Stimulated activated CD4-positive, alpha-beta T cell treated with anti-CD3 and anti-CD28 coated beads, Interleukin-1b, Interleukin-23, amount 100 ng/mL, for 48 hours (primary cell): ENCODE data around the gene IGLL1.
"Not testable (repeated sequence)": the region's sequence is repeated elsewhere in the genome, so short reads cannot be mapped to it uniquely, and the experiment has no call there.

Experiments
- DNase-seq: peaks from one replicate; pipeline ENCODE4 v3.0.0-alpha.2; 2020

IGLL1 gene

DNA sequence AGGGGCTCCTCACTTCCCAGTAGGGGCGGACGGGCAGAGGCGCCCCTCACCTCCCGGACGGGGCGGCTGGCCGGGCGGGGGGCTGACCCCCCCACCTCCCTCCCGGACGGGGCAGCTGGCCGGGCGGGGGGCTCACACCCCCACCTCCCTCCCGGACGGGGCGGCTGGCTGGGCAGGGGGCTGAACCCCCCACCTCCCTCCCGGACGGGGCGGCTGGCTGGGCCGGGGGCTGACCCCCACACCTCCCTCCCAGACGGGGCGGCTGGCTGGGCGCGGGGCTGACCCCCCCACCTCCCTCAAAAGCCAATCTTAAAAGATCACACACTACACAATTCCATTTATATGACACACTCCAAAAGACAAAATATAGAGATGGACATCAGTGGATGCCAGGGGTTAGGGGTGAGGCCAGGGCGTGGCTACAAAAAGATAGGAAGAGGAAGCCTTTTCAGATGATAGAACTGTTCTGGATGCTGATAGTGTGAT is 19.0 kb downstream of the IGLL1 start:
- DNase-seq, result not testable (repeated sequence)

DNA sequence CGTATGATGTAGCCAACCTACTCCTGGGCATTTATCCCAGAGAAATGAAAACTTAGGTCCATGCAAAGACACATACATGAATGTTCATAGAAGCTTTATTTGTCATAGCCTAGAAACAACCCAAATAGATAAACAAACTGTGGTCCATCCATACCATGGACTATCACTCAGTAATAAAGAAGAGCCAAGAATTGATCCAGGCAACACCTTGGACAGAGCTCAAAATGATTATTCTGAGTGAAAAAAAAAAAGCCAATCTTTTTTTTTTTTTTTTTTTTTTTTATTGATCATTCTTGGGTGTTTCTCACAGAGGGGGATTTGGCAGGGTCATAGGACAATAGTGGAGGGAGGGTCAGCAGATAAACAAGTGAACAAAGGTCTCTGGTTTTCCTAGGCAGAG is 19.9 kb downstream of the IGLL1 start:
- not testable (repeated sequence) for DNase-seq

- DNase-seq, result no peak
Observed at GRCh38 chr22:23557467-23557866, 22.6 kb downstream of the IGLL1 start.

DNA sequence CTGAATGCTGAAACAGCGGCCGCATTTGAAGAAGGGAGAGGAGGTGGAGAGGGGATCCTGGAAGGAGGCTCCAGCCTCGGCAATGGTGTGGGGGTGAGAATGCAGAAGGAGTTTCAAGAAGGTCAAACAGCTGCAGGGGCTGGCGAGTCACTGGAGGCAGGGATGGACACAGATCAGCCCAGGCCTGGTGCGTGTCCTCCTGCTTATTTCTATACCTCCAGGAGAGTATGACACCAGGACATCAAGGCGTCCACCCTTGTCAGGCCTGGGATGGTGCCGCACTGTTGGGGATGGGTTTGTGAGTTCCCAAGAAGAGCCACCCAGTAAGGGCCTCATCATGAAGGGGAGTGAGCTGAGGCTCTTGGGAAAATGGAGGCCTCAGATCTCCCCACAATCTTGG is 23.1 kb downstream of the IGLL1 start:
- DNase-seq, result no peak

- DNase-seq, result no peak
Observed at GRCh38 chr22:23556026-23556620, 24.0 kb downstream of the IGLL1 start.

- DNase-seq, result no peak
Observed at GRCh38 chr22:23555118-23555517, 25.0 kb downstream of the IGLL1 start.

DNA sequence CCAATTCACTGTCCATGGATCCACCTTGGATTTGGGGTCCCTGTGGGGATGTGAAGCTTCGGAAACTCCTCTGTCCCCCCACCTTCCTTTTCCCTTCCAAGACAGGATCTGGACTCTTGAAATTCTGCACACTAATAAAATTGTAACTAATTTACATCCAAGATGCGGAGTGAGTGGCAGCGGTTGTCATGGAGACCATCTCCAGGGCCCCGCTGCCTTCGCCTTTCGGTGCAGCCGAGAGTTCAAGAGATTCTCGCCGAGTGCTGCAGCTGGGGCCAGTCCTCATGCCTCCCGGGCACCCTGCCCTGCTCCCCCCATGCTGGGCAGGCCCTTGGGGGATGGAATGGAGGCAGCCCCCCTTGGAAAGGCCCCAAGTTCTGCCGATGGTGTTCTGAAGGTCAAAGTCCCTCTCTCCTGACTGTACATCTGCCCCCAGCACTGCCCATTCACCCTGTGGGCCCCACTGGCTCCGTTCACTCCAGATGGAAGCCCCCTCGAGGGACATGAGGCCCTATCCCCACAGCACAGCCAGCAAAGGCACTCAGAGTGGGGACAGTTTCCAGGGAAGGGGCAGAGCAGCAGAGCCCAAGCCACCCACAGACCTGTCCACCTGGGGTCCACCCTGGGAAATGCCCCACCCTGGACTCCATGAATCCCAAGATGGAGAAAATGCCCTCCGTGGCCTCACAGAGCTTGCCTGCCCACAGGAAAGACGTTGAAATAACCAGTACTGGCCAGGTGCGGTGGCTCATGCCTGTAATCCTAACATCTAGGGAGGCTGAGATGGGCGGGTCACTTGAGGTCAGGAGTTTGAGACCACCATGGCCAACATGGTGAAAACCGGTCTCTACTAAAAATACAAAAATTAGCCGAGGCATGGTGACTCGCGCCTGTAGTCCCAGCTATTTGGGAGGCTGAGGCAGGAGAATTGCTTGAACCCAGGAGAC is 25.9 kb downstream of the IGLL1 start:
- DNase-seq, result no peak

DNA sequence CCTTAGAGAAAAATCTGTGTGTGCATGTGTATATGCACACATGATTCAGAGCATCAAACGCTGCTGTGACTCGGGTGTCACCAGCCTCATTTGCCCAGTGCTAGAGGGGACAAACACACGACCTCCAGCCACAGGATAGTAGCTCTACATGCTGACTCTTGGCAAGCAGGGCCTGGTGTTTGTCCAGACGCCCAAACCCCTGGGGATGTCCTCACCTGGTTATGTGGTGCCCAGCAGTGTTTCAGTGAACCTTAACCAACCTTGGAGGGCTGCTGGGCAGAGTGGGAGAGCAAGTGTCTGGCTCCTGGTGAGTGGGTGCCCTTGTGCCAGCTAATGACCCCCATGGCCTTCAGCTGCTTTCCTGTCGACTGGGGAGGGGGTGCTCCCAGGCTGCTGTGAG is 26.7 kb downstream of the IGLL1 start:
- no peak for DNase-seq

DNA sequence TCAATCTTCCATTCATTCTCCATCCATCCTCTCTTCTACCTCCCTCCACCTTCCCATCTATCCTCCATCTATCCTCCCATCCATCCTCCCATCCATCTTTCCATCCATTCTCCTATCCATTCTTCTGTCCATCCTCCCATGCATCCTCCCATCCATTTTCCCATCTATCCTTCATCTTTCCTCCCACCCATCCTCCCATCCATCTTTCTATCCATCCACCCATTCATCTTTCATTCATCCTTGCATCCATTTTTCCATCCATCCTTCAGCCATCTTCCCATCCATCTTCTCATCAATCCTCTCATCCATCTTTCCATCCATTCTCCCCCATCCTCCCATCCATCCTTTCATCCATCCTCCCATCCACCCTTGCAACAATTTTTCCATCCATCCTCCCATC is 27.5 kb downstream of the IGLL1 start:
- no peak for DNase-seq

GRCh38 chr22:23551385-23551784 is 28.7 kb downstream of the IGLL1 start:
- DNase-seq, result no peak

GRCh38 chr22:23550049-23550650 is 29.9 kb downstream of the IGLL1 start:
- no peak for DNase-seq

DNA sequence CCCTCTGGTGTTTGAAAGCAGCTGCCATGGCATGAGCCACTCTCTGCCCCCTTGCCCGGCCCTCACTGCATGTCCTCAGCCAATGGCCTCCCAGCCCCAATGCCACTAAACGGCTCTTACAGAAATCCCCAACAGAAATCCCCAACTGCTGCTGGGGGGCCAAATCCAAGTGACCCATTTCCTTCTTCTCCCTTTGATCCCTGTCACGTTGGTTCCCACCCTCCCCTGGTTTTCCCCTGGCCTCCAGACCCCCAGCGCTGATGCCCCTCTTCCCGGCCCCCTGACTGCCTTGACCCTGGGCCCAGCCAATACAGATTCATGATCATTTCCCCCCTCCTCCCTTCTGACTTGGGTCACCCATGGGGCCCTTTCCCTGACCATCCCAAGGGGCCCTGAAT is 30.9 kb downstream of the IGLL1 start:
- DNase-seq, result no peak

DNA sequence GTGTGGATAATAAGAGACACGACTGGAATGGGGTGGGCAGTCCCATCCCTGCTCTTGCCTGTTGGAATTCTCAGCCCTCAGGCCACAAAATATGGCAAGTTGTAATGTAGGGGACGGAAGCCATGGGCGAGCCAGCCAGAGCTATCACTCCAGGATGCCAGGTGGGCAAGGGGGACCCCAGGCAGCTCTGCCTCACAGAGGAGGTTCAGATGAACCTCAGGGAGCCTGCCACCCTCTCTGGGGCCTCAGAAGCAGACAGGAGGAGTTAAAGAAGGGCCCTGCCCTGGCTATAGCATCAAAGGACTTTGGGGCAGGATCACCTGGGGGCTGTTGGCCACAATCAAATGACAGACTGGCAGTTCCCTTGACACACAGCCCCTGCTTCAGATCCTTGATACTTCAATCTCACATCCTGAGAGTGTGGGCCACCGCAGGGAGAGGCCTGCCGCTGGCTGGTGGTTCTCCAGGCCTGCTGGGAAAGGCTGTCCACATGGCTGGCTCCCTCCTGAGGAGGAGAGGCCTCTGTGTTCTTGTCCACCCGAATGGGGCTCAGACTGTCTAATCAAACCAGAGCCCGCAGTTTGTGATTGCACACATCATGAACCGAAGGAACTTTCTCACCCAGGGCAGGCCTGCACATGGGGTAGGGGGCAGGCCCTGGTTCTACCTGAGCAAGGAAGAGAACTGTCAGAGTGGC is 31.4 kb downstream of the IGLL1 start:
- DNase-seq, result no peak

DNA sequence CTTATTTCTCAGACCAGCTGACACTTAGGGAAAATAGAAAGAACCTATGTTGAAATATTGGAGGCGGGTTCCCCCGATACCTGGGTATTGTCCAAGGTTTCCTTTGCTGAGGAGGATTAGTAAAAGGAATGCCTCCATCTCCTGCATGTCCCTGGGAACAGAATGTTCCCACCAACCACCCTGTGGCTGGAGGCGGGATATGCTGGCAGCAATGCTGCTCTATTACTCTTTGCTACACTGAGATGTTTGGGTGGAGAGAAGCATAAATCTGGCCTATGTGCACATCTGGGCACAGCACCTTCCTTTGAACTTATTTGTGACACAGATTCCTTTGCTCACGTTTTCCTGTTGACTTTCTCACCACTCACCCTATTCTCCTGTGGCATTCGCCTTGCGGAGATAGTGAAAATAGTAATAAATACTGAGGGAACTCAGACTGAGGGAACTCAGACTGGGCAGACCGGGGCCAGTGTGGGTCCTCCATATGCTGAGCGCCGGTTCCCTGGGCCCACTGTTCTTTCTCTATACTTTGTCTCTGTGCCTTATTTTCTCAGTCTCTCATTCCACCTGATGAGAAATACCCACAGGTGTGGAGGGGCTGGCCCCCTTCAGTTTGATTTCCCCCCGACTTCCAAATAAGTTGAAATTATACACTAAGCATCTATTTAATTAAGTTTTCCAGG is 32.1 kb downstream of the IGLL1 start:
- DNase-seq, result no peak

DNA sequence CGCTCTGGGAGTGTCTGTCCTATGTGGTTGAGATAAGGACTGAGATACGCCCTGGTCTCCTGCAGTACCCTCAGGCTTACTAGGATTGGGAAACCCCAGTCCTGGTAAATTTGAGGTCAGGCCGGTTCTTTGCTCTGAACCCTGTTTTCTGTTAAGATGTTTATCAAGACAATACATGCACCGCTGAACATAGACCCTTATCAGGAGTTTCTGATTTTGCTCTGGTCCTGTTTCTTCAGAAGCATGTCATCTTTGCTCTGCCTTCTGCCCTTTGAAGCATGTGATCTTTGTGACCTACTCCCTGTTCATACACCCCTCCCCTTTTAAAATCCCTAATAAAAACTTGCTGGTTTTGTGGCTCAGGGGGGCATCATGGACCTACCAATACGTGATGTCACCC is 32.7 kb downstream of the IGLL1 start:
- DNase-seq, result not testable (repeated sequence)

GRCh38 chr22:23544852-23545251 is 35.2 kb downstream of the IGLL1 start:
- DNase-seq, result no peak

DNA sequence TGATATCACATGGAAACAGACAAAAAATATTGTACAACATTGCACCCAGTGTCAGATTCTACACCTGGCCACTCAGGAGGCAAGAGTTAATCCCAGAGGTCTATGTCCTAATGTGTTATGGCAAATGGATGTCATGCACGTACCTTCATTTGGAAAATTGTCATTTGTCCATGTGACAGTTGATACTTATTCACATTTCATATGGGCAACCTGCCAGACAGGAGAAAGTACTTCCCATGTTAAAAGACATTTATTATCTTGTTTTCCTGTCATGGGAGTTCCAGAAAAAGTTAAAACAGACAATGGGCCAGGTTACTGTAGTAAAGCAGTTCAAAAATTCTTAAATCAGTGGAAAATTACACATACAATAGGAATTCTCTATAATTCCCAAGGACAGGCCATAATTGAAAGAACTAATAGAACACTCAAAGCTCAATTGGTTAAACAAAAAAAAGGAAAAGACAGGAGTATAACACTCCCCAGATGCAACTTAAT is 36.5 kb downstream of the IGLL1 start:
- DNase-seq, result not testable (repeated sequence)

- no peak for DNase-seq
Observed at GRCh38 chr22:23542933-23543332, 37.2 kb downstream of the IGLL1 start.

DNA sequence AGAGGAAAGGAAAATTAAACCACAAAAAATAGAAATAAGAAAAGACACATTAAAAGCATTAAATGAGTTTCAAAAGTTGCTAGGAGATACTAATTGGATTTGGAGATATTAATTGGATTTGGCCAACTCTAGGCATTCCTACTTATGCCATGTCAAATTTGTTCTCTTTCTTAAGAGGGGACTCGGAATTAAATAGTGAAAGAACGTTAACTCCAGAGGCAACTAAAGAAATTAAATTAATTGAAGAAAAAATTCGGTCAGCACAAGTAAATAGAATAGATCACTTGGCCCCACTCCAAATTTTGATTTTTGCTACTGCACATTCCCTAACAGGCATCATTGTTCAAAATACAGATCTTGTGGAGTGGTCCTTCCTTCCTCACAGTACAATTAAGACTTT is 37.7 kb downstream of the IGLL1 start:
- not testable (repeated sequence) for DNase-seq

DNA sequence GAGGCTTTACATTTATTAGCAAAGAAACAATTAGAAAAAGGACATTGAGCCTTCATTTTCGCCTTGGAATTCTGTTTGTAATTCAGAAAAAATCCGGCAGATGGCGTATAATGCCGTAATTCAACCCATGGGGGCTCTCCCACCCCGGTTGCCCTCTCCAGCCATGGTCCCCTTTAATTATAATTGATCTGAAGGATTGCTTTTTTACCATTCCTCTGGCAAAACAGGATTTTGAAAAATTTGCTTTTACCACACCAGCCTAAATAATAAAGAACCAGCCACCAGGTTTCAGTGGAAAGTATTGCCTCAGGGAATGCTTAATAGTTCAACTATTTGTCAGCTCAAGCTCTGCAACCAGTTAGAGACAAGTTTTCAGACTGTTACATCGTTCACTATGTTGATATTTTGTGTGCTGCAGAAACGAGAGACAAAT is 38.2 kb downstream of the IGLL1 start:
- not testable (repeated sequence) for DNase-seq

GRCh38 chr22:23540837-23541236 is 39.3 kb downstream of the IGLL1 start:
- not testable (repeated sequence) for DNase-seq

- not testable (repeated sequence) for DNase-seq
Observed at GRCh38 chr22:23539839-23540198, 40.3 kb downstream of the IGLL1 start.
